HG03432 (cell line): ENCODE measurements around the gene RPS6KB1.
A peak's percentile ranks its signal among the peaks of the same experiment; 100 is the strongest.
"Not testable (repeated sequence)": the region's sequence is repeated elsewhere in the genome, so short reads cannot be mapped to it uniquely, and the experiment has no call there.

Experiments used
- ATAC-seq: cut with Tn5 transposase; IDR thresholded peaks from one replicate; pipeline ENCODE4 v1.9.1; 2021; ENCODE audit warnings: mild to moderate bottlenecking, moderate library complexity; ENCODE audit not compliant: unreplicated experiment

RPS6KB1 gene

DNA sequence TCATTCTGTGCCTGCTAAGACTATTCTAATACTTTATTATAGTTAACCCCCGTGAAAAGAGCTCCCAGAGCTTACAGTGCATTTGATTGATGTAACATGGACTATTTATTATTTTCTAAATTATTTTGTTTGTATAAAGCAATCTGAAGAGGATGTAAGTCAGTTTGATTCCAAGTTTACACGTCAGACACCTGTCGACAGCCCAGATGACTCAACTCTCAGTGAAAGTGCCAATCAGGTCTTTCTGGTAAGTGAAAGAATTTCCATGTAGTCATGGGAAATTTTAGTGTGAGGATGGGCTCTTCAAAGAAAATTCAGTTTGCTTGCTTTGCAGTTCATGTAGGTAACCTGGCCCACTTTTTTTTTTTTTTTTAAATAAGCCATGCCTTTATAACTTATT is 47.8 kb downstream of the RPS6KB1 start:
- ATAC-seq, result not testable (repeated sequence)

DNA sequence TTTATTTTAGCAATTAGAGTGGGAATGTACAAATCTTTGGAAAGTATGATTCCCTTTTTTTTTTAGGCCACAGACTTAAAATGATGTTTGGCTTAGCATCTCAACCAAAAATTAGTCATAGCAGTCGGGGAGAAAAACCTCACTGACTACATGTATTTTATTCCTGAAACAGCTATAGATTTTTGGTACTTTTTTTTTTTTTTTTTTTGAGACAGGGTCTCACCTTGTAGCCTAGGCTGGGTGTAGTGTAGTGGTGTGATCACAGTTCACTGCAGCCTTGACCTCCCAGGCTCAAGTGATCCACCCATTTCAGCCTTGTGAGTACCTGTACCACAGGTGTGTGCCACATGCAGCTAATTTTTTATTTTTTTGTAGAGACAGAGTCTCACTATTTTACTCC is 48.2 kb downstream of the RPS6KB1 start:
- ATAC-seq, result no peak

DNA sequence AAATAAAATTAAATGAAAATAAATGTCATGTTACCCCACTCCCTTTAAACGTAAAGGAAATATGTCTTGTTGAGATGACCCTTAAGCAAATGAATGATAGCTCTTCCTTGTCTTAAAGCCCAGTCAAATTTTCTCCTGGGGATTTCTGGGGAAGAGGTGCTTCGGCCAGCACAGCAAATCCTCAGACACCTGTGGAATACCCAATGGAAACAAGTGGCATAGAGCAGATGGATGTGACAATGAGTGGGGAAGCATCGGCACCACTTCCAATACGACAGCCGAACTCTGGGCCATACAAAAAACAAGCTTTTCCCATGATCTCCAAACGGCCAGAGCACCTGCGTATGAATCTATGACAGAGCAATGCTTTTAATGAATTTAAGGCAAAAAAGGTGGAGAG is 53.5 kb downstream of the RPS6KB1 start:
- ATAC-seq, result not testable (repeated sequence)

- ATAC-seq, result not testable (repeated sequence)
These were observed 54.4 kb downstream of the RPS6KB1 start for GRCh38 chr17:59947310-59947709.

DNA sequence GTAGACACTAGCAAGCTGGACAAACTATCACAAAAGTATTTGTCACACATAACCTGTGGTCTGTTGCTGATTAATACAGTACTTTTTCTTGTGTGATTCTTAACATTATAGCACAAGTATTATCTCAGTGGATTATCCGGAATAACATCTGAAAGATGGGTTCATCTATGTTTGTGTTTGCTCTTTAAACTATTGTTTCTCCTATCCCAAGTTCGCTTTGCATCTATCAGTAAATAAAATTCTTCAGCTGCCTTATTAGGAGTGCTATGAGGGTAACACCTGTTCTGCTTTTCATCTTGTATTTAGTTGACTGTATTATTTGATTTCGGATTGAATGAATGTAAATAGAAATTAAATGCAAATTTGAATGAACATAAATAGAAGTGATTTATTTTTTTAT is 57.1 kb downstream of the RPS6KB1 start:
- no peak for ATAC-seq

- no peak for ATAC-seq
These were observed 61.9 kb downstream of the RPS6KB1 start for GRCh38 chr17:59954856-59955255.

GRCh38 chr17:59959574-59959973 is 66.7 kb downstream of the RPS6KB1 start:
- ATAC-seq, result not testable (repeated sequence)

GRCh38 chr17:59962739-59963318 is 69.9 kb downstream of the RPS6KB1 start:
- no peak for ATAC-seq

GRCh38 chr17:59963738-59964481 is 71.0 kb downstream of the RPS6KB1 start:
- peak; percentile 45 for ATAC-seq

DNA sequence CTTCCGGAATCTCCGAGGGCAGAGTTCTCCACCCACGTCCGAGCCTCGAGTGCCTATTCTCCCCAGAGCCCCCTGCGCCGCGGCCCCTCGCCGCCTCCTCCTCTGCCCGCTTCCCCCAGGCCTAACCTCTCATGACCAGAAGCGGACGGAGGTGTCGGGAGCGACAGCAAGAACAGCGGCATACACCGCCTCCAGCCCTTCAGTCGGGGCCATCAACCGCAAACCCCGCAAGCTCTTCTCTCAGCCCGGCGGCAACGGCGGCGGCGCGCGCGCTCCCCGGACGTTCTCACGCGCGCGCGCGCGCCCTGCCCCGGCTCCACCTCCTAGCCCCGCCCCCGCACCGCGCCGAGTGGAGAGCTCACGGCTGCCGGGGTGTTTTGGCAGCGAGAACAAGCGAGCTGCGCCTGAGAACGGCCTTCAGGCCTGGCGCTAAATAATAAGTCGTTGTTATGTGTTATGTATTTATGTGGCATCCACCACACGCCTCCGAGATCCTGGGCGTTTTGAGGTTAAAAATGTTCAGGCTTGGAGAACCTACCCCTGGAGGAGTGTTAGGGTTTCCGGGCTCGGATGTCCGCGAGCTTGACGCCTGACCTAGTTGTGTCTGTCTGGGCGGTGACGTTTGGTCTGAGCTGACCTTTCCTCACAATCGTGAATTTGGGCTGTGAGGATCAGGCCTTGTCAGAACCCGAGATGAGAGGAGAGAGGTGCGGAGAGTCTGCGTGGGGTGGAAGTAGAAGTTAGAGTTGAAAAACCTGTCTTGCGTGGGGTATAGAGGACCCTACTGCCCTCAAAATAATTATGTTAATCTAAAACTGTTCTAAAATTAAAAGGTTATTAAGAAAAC is 71.8 kb downstream of the RPS6KB1 start, which contains the start of gene RNFT1:
RNFT1 (minus strand) TSS at position 259 of the 847 bp plus-strand sequence; CDS start at position 182, 77 bp downstream.
- ATAC-seq, result peak; percentile 86

DNA sequence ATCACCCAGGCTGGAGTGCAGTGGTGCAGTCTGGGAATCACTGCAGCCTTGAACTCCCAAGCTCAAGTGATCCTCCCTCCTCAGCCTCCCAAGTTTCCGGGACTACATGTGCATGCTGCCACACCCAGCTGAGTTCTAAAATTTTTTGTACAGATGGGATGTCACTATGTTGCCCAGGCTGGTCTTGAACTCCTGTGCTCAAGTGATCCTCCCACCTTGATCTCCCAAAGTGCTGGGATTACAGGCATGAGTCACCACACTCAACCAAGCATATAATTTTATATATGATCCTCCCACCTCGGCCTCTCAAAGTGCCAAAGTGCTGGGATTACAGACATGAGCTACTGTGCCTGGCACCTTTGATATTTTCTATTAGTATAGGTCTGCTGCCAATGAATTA is 78.8 kb downstream of the RPS6KB1 start:
- ATAC-seq, result not testable (repeated sequence)

DNA sequence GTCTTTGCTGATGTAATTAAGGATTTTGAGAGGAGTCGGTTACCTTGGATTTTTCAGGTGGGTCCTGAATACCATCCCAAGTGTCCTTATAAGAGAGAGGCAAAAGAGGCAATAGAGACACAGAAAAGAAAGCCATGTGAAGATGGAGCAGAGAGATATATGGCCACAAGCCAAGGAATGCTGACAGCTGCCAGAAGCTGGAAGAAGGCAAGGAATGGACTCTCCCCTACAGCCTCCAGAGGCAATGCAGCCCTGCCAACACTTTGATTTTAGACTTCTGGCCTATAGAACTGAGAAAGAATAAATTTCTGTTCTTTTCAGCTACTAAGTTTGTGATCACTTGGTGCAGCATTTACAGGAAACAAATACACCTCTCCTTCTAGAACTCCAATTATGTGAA is 79.9 kb downstream of the RPS6KB1 start:
- no peak for ATAC-seq

DNA sequence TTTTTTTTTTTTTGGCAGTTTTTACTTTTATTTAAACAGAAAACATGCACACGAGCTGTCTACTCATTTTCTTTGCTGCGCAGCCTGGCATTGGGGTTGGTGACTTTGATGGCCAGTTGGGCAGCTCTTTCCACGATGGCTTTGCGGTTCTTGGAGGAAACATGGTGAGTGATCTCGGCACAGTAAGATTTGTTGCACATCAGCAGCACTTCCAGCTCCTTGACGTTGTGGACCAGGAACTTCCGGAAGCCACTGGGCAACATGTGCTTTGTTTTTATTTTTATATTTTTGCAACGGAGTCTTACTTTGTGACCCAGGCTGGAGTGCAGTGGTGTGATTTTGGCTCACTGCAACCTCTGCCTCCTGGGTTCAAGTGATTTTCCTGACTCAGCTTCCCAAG is 80.6 kb downstream of the RPS6KB1 start:
- not testable (repeated sequence) for ATAC-seq

GRCh38 chr17:59975166-59975565 is 82.2 kb downstream of the RPS6KB1 start:
- ATAC-seq, result not testable (repeated sequence)

DNA sequence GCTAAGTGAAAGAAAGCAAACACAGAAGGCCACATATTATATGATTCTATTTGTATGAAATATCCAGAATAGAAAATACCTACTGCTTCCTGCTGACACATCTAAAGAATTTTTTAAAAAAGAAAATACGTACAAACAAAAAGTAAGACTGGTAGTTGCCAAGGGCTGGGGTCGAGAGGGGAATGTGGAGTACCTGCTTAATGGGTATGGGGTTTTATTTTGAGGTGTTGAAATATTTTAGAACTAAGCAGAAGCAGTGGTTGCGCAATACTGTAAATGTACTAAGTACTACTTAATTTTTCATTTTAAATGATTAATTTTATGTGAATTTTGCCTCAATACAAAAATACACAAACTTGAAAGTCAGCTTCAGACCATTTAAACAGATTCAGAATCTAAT is 103.7 kb downstream of the RPS6KB1 start:
- not testable (repeated sequence) for ATAC-seq
